ENCODE data around the gene RNF14. TPM values are rescaled to one million over a fixed set of nuclear protein-coding genes. Genes with fewer than 3 reads are reported as not detected.

Gene RNF14
- total and polyA plus RNA-seq, 10 of the 15 experiments (the other 5 are each of a cell fraction or from before 2014, with no cell fraction given), result 13.2 to 41.8 (median 28.3) TPM

- SMC1A ChIA-PET (ENCODE audit: uncharacterized antibody, unreplicated experiment), result no interaction called here
- no peak for DNase-seq (ENCODE audit: low read depth, low spot score)
- Histone ChIP-seq H3K9ac (ENCODE audit: control insufficient read depth, insufficient read depth, low read length) (no peak overlapping the region), H3K4me1 (ENCODE audit: control insufficient read depth, insufficient read depth, low read length) (no peaks in the 10 kb centered on the region), H3K4me3 (no peak overlapping the region), H3K27me3 (replicated peaks in 1 of 2; ENCODE audit: control insufficient read depth in 2 of 2, insufficient read depth in 2 of 2, low read length in 1 of 2) (no peaks in the 10 kb centered on the region; a peak in 1 of 4 replicates), H3K79me2 (ENCODE audit: control insufficient read depth, insufficient read depth, low read length) (no peaks in the 10 kb centered on the region), H4K20me1 (ENCODE audit: control insufficient read depth, insufficient read depth) (no peaks in the 10 kb centered on the region), H3K36me3 (ENCODE audit: control insufficient read depth in 2 of 2, insufficient read depth in 2 of 2, low read length in 1 of 2) (no peaks in the 10 kb centered on the region), H3K9me3 (replicated peaks; ENCODE audit: control insufficient read depth, insufficient read depth, low read length) (no peaks in the 10 kb centered on the region), H3K27ac (ENCODE audit: control insufficient read depth, insufficient read depth) (no peak overlapping the region), H2AFZ (ENCODE audit: control insufficient read depth, low read depth, low read length) (no peak overlapping the region), H3K4me2 (ENCODE audit: control insufficient read depth, insufficient read depth) (no peak overlapping the region)
- POLR2A ChIA-PET, result no interaction called here
- intact Hi-C loops (cut with micrococcal nuclease; ENCODE audit: unreplicated experiment), result no loop called here
- RAD21 ChIA-PET (ENCODE audit: unreplicated experiment), result no interaction called here
- ATAC-seq, result no peak
- 28% methylated on average over 2 of the region's 2 CpGs for WGBS (ENCODE audit: insufficient coverage, insufficient replicate concordance, low lambda C conversion rate, missing lambda C conversion rate)
- no peak for FAIRE-seq
- in situ Hi-C loops (cut with MboI), result no loop called here
- BruUV-seq (replicated peaks), result no TSS peak
- CTCF ChIA-PET, result interaction anchor here (1.2 kb wide), 1 partner anchor 20 kb away, joined by 3 read pairs; the partner anchor contains the start of gene GNPDA1
- TF ChIP-seq SREBF2 (IDR thresholded peaks at IDR 0.05; ENCODE audit: low read length), result no peak
- no peak for TF ChIP-seq MYC (IDR thresholded peaks at IDR 0.05; ENCODE audit: insufficient read depth, insufficient read length, insufficient replicate concordance, low read length, severe bottlenecking)
- no peak for TF ChIP-seq PBX3 (IDR thresholded peaks at IDR 0.05; ENCODE audit: insufficient replicate concordance, low read depth, low read length)
- TF ChIP-seq ESRRA (IDR thresholded peaks at IDR 0.05; ENCODE audit: low read length), result no peak
- no peak for TF ChIP-seq JUNB (IDR thresholded peaks at IDR 0.05)
- TF ChIP-seq ZZZ3 (IDR thresholded peaks at IDR 0.05; ENCODE audit: control insufficient read depth, insufficient read length, low read depth), result no peak
- no peak for TF ChIP-seq KLF5 (IDR thresholded peaks at IDR 0.05; ENCODE audit: partially characterized antibody)
- TF ChIP-seq EGR1 (IDR thresholded peaks at IDR 0.05; ENCODE audit: borderline replicate concordance in 1 of 2, low read depth in 2 of 2, low read length in 2 of 2), result no peak
- TF ChIP-seq HCFC1 (IDR thresholded peaks at IDR 0.05; ENCODE audit: low read length), result no peak
- TF ChIP-seq BRCA1 (IDR thresholded peaks at IDR 0.05; ENCODE audit: low read depth, low read length), result no peak
- no peak for TF ChIP-seq ETV6 (conservative IDR thresholded peaks at IDR 0.05 in 1 of 2, IDR thresholded peaks at IDR 0.05 in 1 of 2; ENCODE audit: borderline replicate concordance in 1 of 2, low read depth in 1 of 2)
- no peak for TF ChIP-seq HSF1 (IDR thresholded peaks at IDR 0.05; ENCODE audit: low read depth, low read length)
- no peak for TF ChIP-seq FOXM1 (IDR thresholded peaks at IDR 0.05; ENCODE audit: low read depth, low read length)
- no peak for TF ChIP-seq MXI1 (IDR thresholded peaks at IDR 0.05; ENCODE audit: low read depth, low read length)
- TF ChIP-seq CUX1 (IDR thresholded peaks at IDR 0.05; ENCODE audit: insufficient replicate concordance, low read depth, low read length), result no peak
- TF ChIP-seq LARP7 (IDR thresholded peaks at IDR 0.05), result no peak
- TF ChIP-seq CBFB (IDR thresholded peaks at IDR 0.05; ENCODE audit: low read depth), result no peak
- no peak for TF ChIP-seq TCF12 (IDR thresholded peaks at IDR 0.05; ENCODE audit: low read depth, low read length)
- TF ChIP-seq CBX5 (IDR thresholded peaks at IDR 0.05; ENCODE audit: low read depth), result no peak
Observed at GRCh38 chr5:142032150-142032549, 63.2 kb downstream of the RNF14 start.
